Liver (tissue), 9 donors: ENCODE data around the gene ARHGAP21. TPM values are rescaled to one million over a fixed set of nuclear protein-coding genes. Genes with fewer than 3 reads are reported as not detected.

Experiments
- DNase-seq: peaks from one replicate; pipeline ENCODE4 v3.0.0-alpha.2; 2017; ENCODE audit warnings: low spot score
- H3K27ac ChIP-seq, 2 donors: one replicate each; pipeline ENCODE4 v1.7.0; 2013; ENCODE audit warnings: inconsistent platforms in 2 of 2, low read length in 2 of 2, control low read depth in 1 of 2, low read depth in 1 of 2, mild to moderate bottlenecking in 1 of 2
- H3K27me3 ChIP-seq, 4 donors: one replicate each; pipeline versions ENCODE4 v1.6.1 to v1.7.0; 2013; ENCODE audit warnings: low read length in 3 of 4, inconsistent platforms in 1 of 4, mild to moderate bottlenecking in 1 of 4, moderate library complexity in 1 of 4; ENCODE audit not compliant: control insufficient read depth in 4 of 4, insufficient read depth in 4 of 4
- H3K36me3 ChIP-seq, 4 donors: one replicate each; pipeline versions ENCODE4 v1.6.1 to v1.7.0; 2013; ENCODE audit warnings: low read length in 3 of 4, mild to moderate bottlenecking in 3 of 4, low read depth in 1 of 4, moderate library complexity in 1 of 4; ENCODE audit not compliant: control insufficient read depth in 4 of 4, insufficient read depth in 3 of 4
- H3K4me1 ChIP-seq, 4 donors: one replicate each; pipeline versions ENCODE4 v1.6.1 to v1.7.0; 2013; ENCODE audit warnings: low read length in 3 of 4, mild to moderate bottlenecking in 3 of 4, moderate library complexity in 1 of 4; ENCODE audit not compliant: control insufficient read depth in 4 of 4, insufficient read depth in 4 of 4
- H3K4me3 ChIP-seq, 3 donors: one replicate each; pipeline versions ENCODE4 v1.6.1 to v1.7.0; 2013; ENCODE audit warnings: low read length in 3 of 3, control low read depth in 1 of 3, low read depth in 1 of 3, mild to moderate bottlenecking in 1 of 3
- H3K9ac ChIP-seq, 2 donors: one replicate each; pipeline ENCODE4 v1.7.0; 2013; ENCODE audit warnings: low read length in 2 of 2, mild to moderate bottlenecking in 2 of 2, moderate library complexity in 2 of 2, control low read depth in 1 of 2, low read depth in 1 of 2
- H3K9me3 ChIP-seq, 4 donors: one replicate each; pipeline versions ENCODE4 v1.6.1 to v1.7.0; 2013; ENCODE audit warnings: low read length in 3 of 4; ENCODE audit not compliant: control insufficient read depth in 4 of 4
- ATF3 ChIP-seq: IDR thresholded peaks from 2 replicates; pipeline ENCODE4 v1.6.1; 2016; ENCODE audit warnings: antibody characterized with exemption
- CTCF ChIP-seq: fragments of 150-350 bp; IDR thresholded peaks from 2 replicates; pipeline ENCODE4 v1.5.1; 2017; ENCODE audit warnings: improper control_type of control experiment, low read depth, low read length; ENCODE audit not compliant: missing input control
- EGR1 ChIP-seq, 2 donors: IDR thresholded peaks; 2 replicates each; pipeline ENCODE4 v1.6.1; 2016 to 2018; ENCODE audit warnings: antibody characterized with exemption in 2 of 2, low read depth in 2 of 2
- FOXA1 ChIP-seq: IDR thresholded peaks from 2 replicates; pipeline ENCODE4 v1.6.1; 2016; ENCODE audit warnings: antibody characterized with exemption
- FOXA2 ChIP-seq: IDR thresholded peaks from 2 replicates; pipeline ENCODE4 v1.6.1; 2016; ENCODE audit warnings: antibody characterized with exemption
- GABPA ChIP-seq, 2 donors: IDR thresholded peaks in 1 of 2; conservative IDR thresholded peaks in 1 of 2; 2 replicates each; pipeline ENCODE4 v1.6.1; 2016; ENCODE audit warnings: antibody characterized with exemption in 2 of 2, mild to moderate bottlenecking in 1 of 2, moderate library complexity in 1 of 2
- HNF4G ChIP-seq: IDR thresholded peaks from 2 replicates; pipeline ENCODE4 v1.6.1; 2016; ENCODE audit warnings: antibody characterized with exemption
- JUND ChIP-seq, 2 donors: IDR thresholded peaks; 2 replicates each; pipeline ENCODE4 v1.6.1; 2016; ENCODE audit warnings: antibody characterized with exemption in 2 of 2
- MAX ChIP-seq: IDR thresholded peaks from 2 replicates; pipeline ENCODE4 v1.6.1; 2016; ENCODE audit warnings: antibody characterized with exemption
- NR2F2 ChIP-seq: IDR thresholded peaks from 2 replicates; pipeline ENCODE4 v1.6.1; 2016; ENCODE audit warnings: antibody characterized with exemption
- REST ChIP-seq: IDR thresholded peaks from 2 replicates; pipeline ENCODE4 v1.6.1; 2016; ENCODE audit warnings: antibody characterized with exemption, mild to moderate bottlenecking
- RXRA ChIP-seq, 2 donors: IDR thresholded peaks; 2 replicates each; pipeline ENCODE4 v1.6.1; 2017 to 2018; ENCODE audit warnings: antibody characterized with exemption in 2 of 2, mild to moderate bottlenecking in 1 of 2
- SP1 ChIP-seq: IDR thresholded peaks from 2 replicates; pipeline ENCODE4 v1.6.1; 2018; ENCODE audit warnings: antibody characterized with exemption, mild to moderate bottlenecking
- TAF1 ChIP-seq: conservative IDR thresholded peaks from 2 replicates; pipeline ENCODE4 v1.6.1; 2016; ENCODE audit warnings: antibody characterized with exemption, mild to moderate bottlenecking
- ZBTB33 ChIP-seq: IDR thresholded peaks from 2 replicates; pipeline ENCODE4 v1.6.1; 2016; ENCODE audit warnings: antibody characterized with exemption
- WGBS: extraction: QIAGEN DNeasy Blood & Tissue Kit; methylation state at CpG from one replicate; pipeline ENCODE4 v1.1.7; 2013; 5-methylcytosine and 5-hydroxymethylcytosine counted together
- polyA plus RNA-seq, 2 donors: library from polyadenylated mRNA; stranded (reverse) in 1 of 2; unstranded in 1 of 2; fragments of 200-250 nt in 1 of 2; fragments of >200 nt in 1 of 2; fragmentation: Nextera tagmentation in 1 of 2; extraction: Ambion mirVana in 1 of 2; gene quantifications; one replicate each; pipeline versions ENCODE4 v1.2.1 to v1.2.3, GENCODE V29; 2013 to 2015
- total RNA-seq, 2 donors: library from RNA; depleted of rRNA; stranded (reverse); fragments of >200 nt; gene quantifications; one replicate each; pipeline ENCODE4 v1.2.3, GENCODE V29; 2014
- donor health status: healthy.
- donor health status: healthy.
- donor health status: healthy.
- donor health status: healthy.
- donor health status: healthy.

ARHGAP21 gene
- total and polyA plus RNA-seq, 4 donors, result 7.8 to 30.6 (median 15.7) TPM

GRCh38 chr10:24690961-24691512 is 32.6 kb downstream of the ARHGAP21 start:
- peak; percentile 81 for TF ChIP-seq NR2F2
- TF ChIP-seq SP1, result peak; percentile 19
- no peak for TF ChIP-seq JUND (IDR thresholded peaks at IDR 0.05)
- TF ChIP-seq TAF1, result no peak
- TF ChIP-seq ATF3, result no peak
- TF ChIP-seq RXRA (IDR thresholded peaks at IDR 0.05), result peak in 1 of 2 donors; percentile 22
- TF ChIP-seq HNF4G, result no peak
- 83% methylated on average over 4 of the region's 4 CpGs for WGBS

GRCh38 chr10:24685958-24686540 is 37.6 kb downstream of the ARHGAP21 start:
- no peak for TF ChIP-seq EGR1 (IDR thresholded peaks at IDR 0.05; ENCODE audit: low read depth in 2 of 2)
- TF ChIP-seq JUND (IDR thresholded peaks at IDR 0.05), result peak in 1 of 2 donors; percentile 37
- TF ChIP-seq REST, result no peak
- TF ChIP-seq MAX, result no peak
- no peak overlapping the region for H3K4me3 ChIP-seq
- no peaks in the 10 kb centered on the region for H3K36me3 ChIP-seq
- peaks cover 0 to 8% (median 3%) of the 10 kb centered on the region in 4 donors for H3K4me1 ChIP-seq
- H3K9ac ChIP-seq, result no peak overlapping the region
- DNase-seq, result no peak
- no peak overlapping the region for H3K27ac ChIP-seq
- no peaks in the 10 kb centered on the region for H3K9me3 ChIP-seq
- WGBS, result 89% methylated on average over 4 of the region's 4 CpGs
- no peaks in the 10 kb centered on the region for H3K27me3 ChIP-seq

More at GRCh38 chr10:24690961-24691512, 32.6 kb downstream of the ARHGAP21 start:
- H3K9ac ChIP-seq, result no peak overlapping the region
- H3K36me3 ChIP-seq, result no peaks in the 10 kb centered on the region
- no peaks in the 10 kb centered on the region for H3K9me3 ChIP-seq
- no peaks in the 10 kb centered on the region for H3K27me3 ChIP-seq
- peaks cover 0 to under 1% (median 0%) of the 10 kb centered on the region in 4 donors for H3K4me1 ChIP-seq
- H3K4me3 ChIP-seq, result no peak overlapping the region
- no peak overlapping the region for H3K27ac ChIP-seq
- no peak for DNase-seq

GRCh38 chr10:24683554-24683953 is 40.1 kb downstream of the ARHGAP21 start:
- Histone ChIP-seq H3K9me3 (no peaks in the 10 kb centered on the region), H3K27me3 (no peaks in the 10 kb centered on the region), H3K9ac (no peak overlapping the region), H3K36me3 (no peaks in the 10 kb centered on the region), H3K27ac (no peak overlapping the region), H3K4me3 (no peak overlapping the region), H3K4me1 (peaks cover 0 to 8% (median 5%) of the 10 kb centered on the region in 4 donors)
- no peak for DNase-seq
- TF ChIP-seq FOXA2 (no peak), FOXA1 (no peak), ZBTB33 (no peak), CTCF (no peak), NR2F2 (no peak), REST (no peak), TAF1 (no peak), EGR1 (IDR thresholded peaks at IDR 0.05; ENCODE audit: low read depth in 2 of 2) (no peak), GABPA (IDR thresholded peaks at IDR 0.05 in 1 of 2, conservative IDR thresholded peaks at IDR 0.05 in 1 of 2) (no peak)
